SK-N-SH (cell line): ENCODE results near the gene STK32A. TPM values are rescaled to one million over a fixed set of nuclear protein-coding genes. Genes with fewer than 3 reads are reported as not detected.

Experiments used
- CTCF ChIA-PET: fragments of 300-600, 350-600 bp; formaldehyde crosslinking; extraction: SDS; loops from one replicate; lab custom pipeline; 2021; lab: Yijun Ruan, JAX
- POLR2A ChIA-PET: fragments of 350-600 bp; sonication (Branson Sonifier 250); formaldehyde crosslinking; extraction: SDS; loops from one replicate; lab custom pipeline; 2020; ENCODE audit warnings: antibody characterized with exemption, inconsistent platforms; lab: Yijun Ruan, JAX
- DNase-seq: peaks from one replicate; pipeline ENCODE4 v3.0.0; 2012
- H2AFZ ChIP-seq: fragments of 200-600 bp; sonication (generic); 2 replicates; pipeline ENCODE4 v1.8.1; 2016; ENCODE audit warnings: antibody characterized with exemption, mild to moderate bottlenecking, low read depth
- H3F3A ChIP-seq: fragments of 200-600 bp; sonication (generic); replicated peaks from 2 replicates; pipeline ENCODE3; 2016; ENCODE audit warnings: antibody characterized with exemption, mild to moderate bottlenecking; ENCODE audit not compliant: insufficient read depth
- H3K27ac ChIP-seq, 2 experiments: fragments of 200-500 bp in 1 of 2; fragments of 200-600 bp in 1 of 2; sonication (Bioruptor generic) in 1 of 2; sonication (generic), shearing (Covaris generic) in 1 of 2; 2 replicates each; pipeline versions ENCODE4 v1.5.1 to v1.6.1; 2014 to 2016; ENCODE audit warnings: low read depth in 2 of 2, inconsistent platforms in 1 of 2, low read length in 1 of 2, mild to moderate bottlenecking in 1 of 2, mixed read lengths in 1 of 2
- H3K27me3 ChIP-seq: fragments of 200-600 bp; sonication (generic), shearing (Covaris generic); 2 replicates; pipeline ENCODE4 v1.6.1; 2016; ENCODE audit warnings: mixed run types; ENCODE audit not compliant: insufficient read depth
- H3K36me3 ChIP-seq, 2 experiments: fragments of 200-500 bp in 1 of 2; fragments of 200-600 bp in 1 of 2; sonication (Bioruptor generic) in 1 of 2; sonication (generic) in 1 of 2; replicated peaks in 1 of 2; 2 replicates each; pipeline versions ENCODE3 to v1.5.1; 2014 to 2016; ENCODE audit warnings: low read length in 1 of 2, mild to moderate bottlenecking in 1 of 2; ENCODE audit not compliant: insufficient read depth in 2 of 2, control insufficient read depth in 1 of 2
- H3K4me1 ChIP-seq, 2 experiments: fragments of 200-500 bp in 1 of 2; fragments of 200-600 bp in 1 of 2; sonication (Bioruptor generic) in 1 of 2; sonication (generic), shearing (Covaris generic) in 1 of 2; 2 replicates each; pipeline versions ENCODE4 v1.5.1 to v1.6.1; 2014 to 2016; ENCODE audit warnings: low read depth in 1 of 2, low read length in 1 of 2, mixed run types in 1 of 2; ENCODE audit not compliant: insufficient read depth in 2 of 2, control insufficient read depth in 1 of 2
- H3K4me2 ChIP-seq: fragments of 200-600 bp; sonication (generic), shearing (Covaris generic); 2 replicates; pipeline ENCODE4 v1.6.1; 2017; ENCODE audit warnings: mixed run types
- H3K4me3 ChIP-seq, 2 experiments: fragments of 200-500 bp in 1 of 2; fragments of 200-600 bp in 1 of 2; sonication (Bioruptor generic) in 1 of 2; sonication (generic), shearing (Covaris generic) in 1 of 2; 2 replicates each; pipeline versions ENCODE4 v1.5.1 to v1.8.1; 2014 to 2016; ENCODE audit warnings: low read depth in 2 of 2, inconsistent platforms in 1 of 2, low read length in 1 of 2, mild to moderate bottlenecking in 1 of 2, mixed read lengths in 1 of 2, moderate library complexity in 1 of 2
- H3K79me2 ChIP-seq: fragments of 200-600 bp; sonication (generic); 2 replicates; pipeline ENCODE4 v1.8.1; 2017; ENCODE audit warnings: mild to moderate bottlenecking; ENCODE audit not compliant: insufficient read depth
- H3K9ac ChIP-seq: fragments of 200-600 bp; sonication (generic); 2 replicates; pipeline ENCODE4 v1.6.1; 2017; ENCODE audit warnings: mixed run types
- H3K9me2 ChIP-seq: fragments of 200-600 bp; sonication (generic); 2 replicates; pipeline ENCODE4 v1.6.1; 2017; ENCODE audit warnings: mixed run types
- H3K9me3 ChIP-seq: fragments of 200-600 bp; sonication (generic); 2 replicates; pipeline ENCODE4 v1.6.1; 2017; ENCODE audit warnings: mixed run types, mild to moderate bottlenecking, moderate library complexity
- H4K20me1 ChIP-seq: fragments of 200-600 bp; sonication (generic); 2 replicates; pipeline ENCODE4 v1.6.1; 2017; ENCODE audit warnings: mild to moderate bottlenecking, mixed run types; ENCODE audit not compliant: insufficient read depth
- CHD2 ChIP-seq: fragments of 150-350 bp; IDR thresholded peaks from 2 replicates; pipeline ENCODE4 v1.6.1; 2018; ENCODE audit warnings: low read length; ENCODE audit not compliant: partially characterized antibody
- EP300 ChIP-seq, 2 experiments: IDR thresholded peaks; 2 replicates each; pipeline versions ENCODE4 v1.4.0 to v1.6.1; 2012; ENCODE audit warnings: borderline replicate concordance in 1 of 2, low read depth in 1 of 2, low read length in 1 of 2
- EZH2phosphoT487 ChIP-seq: fragments of 200-600 bp; sonication (generic); IDR thresholded peaks from 2 replicates; pipeline ENCODE4 v1.6.1; 2017; ENCODE audit warnings: low read depth, mixed run types, mild to moderate bottlenecking, antibody characterized with exemption, moderate library complexity, borderline replicate concordance
- FOSL2 ChIP-seq: IDR thresholded peaks from 2 replicates; pipeline ENCODE4 v1.4.0; 2012; ENCODE audit warnings: low read depth, mild to moderate bottlenecking, moderate library complexity, borderline replicate concordance
- FOXJ3 ChIP-seq: sonication (generic); formaldehyde crosslinking; IDR thresholded peaks from 2 replicates; pipeline ENCODE4 v1.5.1; 2020; ENCODE audit warnings: mild to moderate bottlenecking, missing genetic modification reagents
- JUND ChIP-seq: IDR thresholded peaks from 2 replicates; pipeline ENCODE4 v1.4.0; 2012
- MXI1 ChIP-seq: IDR thresholded peaks from 2 replicates; pipeline ENCODE4 v1.6.1; 2012; ENCODE audit warnings: mild to moderate bottlenecking, low read depth, low read length, improper control_type of control experiment
- NRF1 ChIP-seq: IDR thresholded peaks from 2 replicates; pipeline ENCODE4 v1.6.1; 2012; ENCODE audit warnings: low read depth, mild to moderate bottlenecking, low read length
- RCOR1 ChIP-seq: fragments of 150-350 bp; IDR thresholded peaks from 2 replicates; pipeline ENCODE4 v1.6.1; 2017; ENCODE audit warnings: antibody characterized with exemption, low read length
- RXRA ChIP-seq: IDR thresholded peaks from 2 replicates; pipeline ENCODE4 v1.4.0; 2012; ENCODE audit warnings: low read depth, mild to moderate bottlenecking, borderline replicate concordance
- TAF1 ChIP-seq: IDR thresholded peaks from 2 replicates; pipeline ENCODE4 v1.6.1; 2012; ENCODE audit warnings: low read depth, mild to moderate bottlenecking, low read length, moderate library complexity, borderline replicate concordance
- TCF12 ChIP-seq: IDR thresholded peaks from 2 replicates; pipeline ENCODE4 v1.4.0; 2012
- YY1 ChIP-seq: IDR thresholded peaks from 2 replicates; pipeline ENCODE4 v1.4.0; 2012; ENCODE audit warnings: low read depth, mild to moderate bottlenecking
- WGBS: methylation state at CpG from one replicate; pipeline ENCODE4 v1.1.6; 2017; ENCODE audit warnings: low lambda C conversion rate; 5-methylcytosine and 5-hydroxymethylcytosine counted together
- polyA plus RNA-seq, 3 experiments: library from polyadenylated mRNA; depleted of rRNA; stranded (reverse); fragments of >200 nt; gene quantifications; 2 replicates each; pipeline ENCODE4 v1.2.3, GENCODE V29; 2012
- TF ChIP-seq, protein P1 (sequence below): IDR thresholded peaks from 2 replicates; pipeline ENCODE4 v1.4.0; 2012; ENCODE audit warnings: low read depth, borderline replicate concordance
- TF ChIP-seq, protein P2 (sequence below): IDR thresholded peaks from 2 replicates; pipeline ENCODE4; 2012
- TF ChIP-seq, protein P3 (sequence below): fragments of 150-350 bp; IDR thresholded peaks from 2 replicates; pipeline ENCODE4 v1.6.1; 2016; ENCODE audit warnings: mild to moderate bottlenecking, low read depth, low read length
- TF ChIP-seq, protein P4 (sequence below): IDR thresholded peaks from 2 replicates; pipeline ENCODE4 v1.6.1; 2012; ENCODE audit warnings: mild to moderate bottlenecking, low read depth, low read length, moderate library complexity

The STK32A gene
- polyA plus RNA-seq, 1 of the 3 experiments (the other 2 are of a cell fraction) = 0.20 TPM

DNA sequence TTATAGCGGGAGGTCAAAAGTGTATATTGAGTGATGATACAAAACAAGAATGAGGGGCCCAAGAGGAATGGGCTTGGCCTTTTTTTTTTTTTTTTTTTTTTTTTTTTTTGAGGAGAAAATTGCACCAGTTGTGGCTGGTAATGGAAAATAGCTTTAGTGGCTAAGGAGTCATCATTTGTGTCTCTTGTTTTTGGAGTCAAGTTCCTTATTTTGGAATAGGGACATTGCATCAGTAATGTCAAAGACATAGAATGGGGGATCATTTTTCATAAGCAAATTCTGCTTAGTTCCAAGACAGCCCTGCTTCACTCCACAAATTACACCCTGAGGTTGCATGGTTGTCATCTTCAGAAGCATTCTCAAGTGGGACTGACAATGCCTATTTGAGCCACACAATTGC lies 137.4 kb downstream of the STK32A start:
- Histone ChIP-seq H3K27ac (no peak overlapping the region), H3K4me3 (no peak overlapping the region), H3F3A (no peaks in the 10 kb centered on the region), H3K36me3 (no peaks in the 10 kb centered on the region), H2AFZ (no peak overlapping the region), H3K9ac (no peak overlapping the region), H3K79me2 (no peaks in the 10 kb centered on the region), H3K4me1 (no peaks in the 10 kb centered on the region; a peak in 1 of 4 replicates), H3K9me2 (no peaks in the 10 kb centered on the region), H4K20me1 (no peaks in the 10 kb centered on the region), H3K27me3 (no peaks in the 10 kb centered on the region), H3K4me2 (no peak overlapping the region), H3K9me3 (no peaks in the 10 kb centered on the region)
- POLR2A ChIA-PET = no interaction called here
- 100% methylated on average over 1 of the region's 1 CpG for WGBS
- no peak for DNase-seq
- TF ChIP-seq YY1 = no peak
- no peak for TF ChIP-seq EP300 (IDR thresholded peaks at IDR 0.05; ENCODE audit: borderline replicate concordance in 1 of 2, low read depth in 1 of 2, low read length in 1 of 2)
- TF ChIP-seq EZH2phosphoT487 = no peak
- no peak for TF ChIP-seq CHD2
- no peak for TF ChIP-seq RXRA
- TF ChIP-seq JUND = no peak
- TF ChIP-seq TCF12 = no peak
- TF ChIP-seq, protein P1, sequence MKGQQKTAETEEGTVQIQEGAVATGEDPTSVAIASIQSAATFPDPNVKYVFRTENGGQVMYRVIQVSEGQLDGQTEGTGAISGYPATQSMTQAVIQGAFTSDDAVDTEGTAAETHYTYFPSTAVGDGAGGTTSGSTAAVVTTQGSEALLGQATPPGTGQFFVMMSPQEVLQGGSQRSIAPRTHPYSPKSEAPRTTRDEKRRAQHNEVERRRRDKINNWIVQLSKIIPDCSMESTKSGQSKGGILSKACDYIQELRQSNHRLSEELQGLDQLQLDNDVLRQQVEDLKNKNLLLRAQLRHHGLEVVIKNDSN = no peak
- TF ChIP-seq RCOR1 = no peak
- no peak for TF ChIP-seq MXI1
- TF ChIP-seq, protein P2, sequence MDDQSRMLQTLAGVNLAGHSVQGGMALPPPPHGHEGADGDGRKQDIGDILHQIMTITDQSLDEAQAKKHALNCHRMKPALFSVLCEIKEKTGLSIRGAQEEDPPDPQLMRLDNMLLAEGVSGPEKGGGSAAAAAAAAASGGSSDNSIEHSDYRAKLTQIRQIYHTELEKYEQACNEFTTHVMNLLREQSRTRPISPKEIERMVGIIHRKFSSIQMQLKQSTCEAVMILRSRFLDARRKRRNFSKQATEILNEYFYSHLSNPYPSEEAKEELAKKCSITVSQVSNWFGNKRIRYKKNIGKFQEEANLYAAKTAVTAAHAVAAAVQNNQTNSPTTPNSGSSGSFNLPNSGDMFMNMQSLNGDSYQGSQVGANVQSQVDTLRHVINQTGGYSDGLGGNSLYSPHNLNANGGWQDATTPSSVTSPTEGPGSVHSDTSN = no peak
- no peak for TF ChIP-seq TAF1
- no peak for TF ChIP-seq FOXJ3
- no peak for TF ChIP-seq FOSL2
- TF ChIP-seq NRF1 = no peak
- TF ChIP-seq, protein P3, sequence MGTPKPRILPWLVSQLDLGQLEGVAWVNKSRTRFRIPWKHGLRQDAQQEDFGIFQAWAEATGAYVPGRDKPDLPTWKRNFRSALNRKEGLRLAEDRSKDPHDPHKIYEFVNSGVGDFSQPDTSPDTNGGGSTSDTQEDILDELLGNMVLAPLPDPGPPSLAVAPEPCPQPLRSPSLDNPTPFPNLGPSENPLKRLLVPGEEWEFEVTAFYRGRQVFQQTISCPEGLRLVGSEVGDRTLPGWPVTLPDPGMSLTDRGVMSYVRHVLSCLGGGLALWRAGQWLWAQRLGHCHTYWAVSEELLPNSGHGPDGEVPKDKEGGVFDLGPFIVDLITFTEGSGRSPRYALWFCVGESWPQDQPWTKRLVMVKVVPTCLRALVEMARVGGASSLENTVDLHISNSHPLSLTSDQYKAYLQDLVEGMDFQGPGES = no peak
- TF ChIP-seq, protein P4, sequence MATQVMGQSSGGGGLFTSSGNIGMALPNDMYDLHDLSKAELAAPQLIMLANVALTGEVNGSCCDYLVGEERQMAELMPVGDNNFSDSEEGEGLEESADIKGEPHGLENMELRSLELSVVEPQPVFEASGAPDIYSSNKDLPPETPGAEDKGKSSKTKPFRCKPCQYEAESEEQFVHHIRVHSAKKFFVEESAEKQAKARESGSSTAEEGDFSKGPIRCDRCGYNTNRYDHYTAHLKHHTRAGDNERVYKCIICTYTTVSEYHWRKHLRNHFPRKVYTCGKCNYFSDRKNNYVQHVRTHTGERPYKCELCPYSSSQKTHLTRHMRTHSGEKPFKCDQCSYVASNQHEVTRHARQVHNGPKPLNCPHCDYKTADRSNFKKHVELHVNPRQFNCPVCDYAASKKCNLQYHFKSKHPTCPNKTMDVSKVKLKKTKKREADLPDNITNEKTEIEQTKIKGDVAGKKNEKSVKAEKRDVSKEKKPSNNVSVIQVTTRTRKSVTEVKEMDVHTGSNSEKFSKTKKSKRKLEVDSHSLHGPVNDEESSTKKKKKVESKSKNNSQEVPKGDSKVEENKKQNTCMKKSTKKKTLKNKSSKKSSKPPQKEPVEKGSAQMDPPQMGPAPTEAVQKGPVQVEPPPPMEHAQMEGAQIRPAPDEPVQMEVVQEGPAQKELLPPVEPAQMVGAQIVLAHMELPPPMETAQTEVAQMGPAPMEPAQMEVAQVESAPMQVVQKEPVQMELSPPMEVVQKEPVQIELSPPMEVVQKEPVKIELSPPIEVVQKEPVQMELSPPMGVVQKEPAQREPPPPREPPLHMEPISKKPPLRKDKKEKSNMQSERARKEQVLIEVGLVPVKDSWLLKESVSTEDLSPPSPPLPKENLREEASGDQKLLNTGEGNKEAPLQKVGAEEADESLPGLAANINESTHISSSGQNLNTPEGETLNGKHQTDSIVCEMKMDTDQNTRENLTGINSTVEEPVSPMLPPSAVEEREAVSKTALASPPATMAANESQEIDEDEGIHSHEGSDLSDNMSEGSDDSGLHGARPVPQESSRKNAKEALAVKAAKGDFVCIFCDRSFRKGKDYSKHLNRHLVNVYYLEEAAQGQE = no peak
- CTCF ChIA-PET = interaction anchor here (1.2 to 2.6 kb wide), 4 partner anchors 183 to 839 kb away, joined by 3 to 8 read pairs (median 4); no protein-coding TSS in a partner anchor
